Naive thymus-derived CD4-positive, alpha-beta T cell (primary cell): ENCODE results near the gene PITPNM2. TPM values are rescaled to one million over a fixed set of nuclear protein-coding genes. Genes with fewer than 3 reads are reported as not detected.

ENCODE experiments used
- ATAC-seq: fragments of 150-1000 bp; cut with Tn5 transposase; 2 replicates; pipeline ENCODE4 v1.10.0; 2021; ENCODE audit warnings: mild to moderate bottlenecking, moderate library complexity
- CTCF ChIA-PET: fragments of 350-600 bp; sonication (Branson Sonifier 250); formaldehyde crosslinking; loops from one replicate; lab custom pipeline; 2021; ENCODE audit warnings: antibody characterized with exemption; lab: Charles Lee
- POLR2A ChIA-PET: fragments of 350-600 bp; sonication (Branson Sonifier 250); formaldehyde crosslinking; loops from one replicate; lab custom pipeline; 2021; ENCODE audit warnings: antibody characterized with exemption, inconsistent platforms; lab: Charles Lee
- DNase-seq, 9 donors: peaks; one replicate each; pipeline versions ENCODE4 v3.0.0 to v3.0.0-alpha.2; 2020 to 2022; ENCODE audit warnings: mixed read lengths in 1 of 9
- H3K27ac ChIP-seq: one replicate; pipeline ENCODE4 v1.7.0; 2013; ENCODE audit warnings: mild to moderate bottlenecking, low read depth, low read length, moderate library complexity
- H3K27me3 ChIP-seq, 2 donors: one replicate each; pipeline ENCODE4 v1.7.0; 2013; ENCODE audit warnings: low read length in 2 of 2, mild to moderate bottlenecking in 2 of 2, moderate library complexity in 2 of 2; ENCODE audit not compliant: control insufficient read depth in 2 of 2, insufficient read depth in 2 of 2
- H3K36me3 ChIP-seq, 3 experiments: 1 replicate in 2 of 3; 2 replicates in 1 of 3; pipeline ENCODE4 v1.7.0; 2013; ENCODE audit warnings: low read length in 3 of 3, mild to moderate bottlenecking in 3 of 3, moderate library complexity in 1 of 3; ENCODE audit not compliant: insufficient read depth in 3 of 3, control insufficient read depth in 2 of 3
- H3K4me1 ChIP-seq, 2 donors: one replicate each; pipeline ENCODE4 v1.7.0; 2013; ENCODE audit warnings: low read length in 2 of 2, mild to moderate bottlenecking in 2 of 2, moderate library complexity in 1 of 2; ENCODE audit not compliant: control insufficient read depth in 2 of 2, insufficient read depth in 2 of 2
- H3K4me3 ChIP-seq: 2 replicates; pipeline ENCODE4 v1.7.0; 2013; ENCODE audit warnings: mild to moderate bottlenecking, low read length
- H3K9me3 ChIP-seq, 3 experiments: 1 replicate in 2 of 3; 2 replicates in 1 of 3; pipeline ENCODE4 v1.7.0; 2013; ENCODE audit warnings: low read length in 3 of 3; ENCODE audit not compliant: control insufficient read depth in 2 of 3
- H3K27ac Mint-ChIP-seq, 9 donors: one replicate each; pipeline ENCODE4 v1.8.0; 2020 to 2022; ENCODE audit warnings: mixed read lengths in 9 of 9, mild to moderate bottlenecking in 8 of 9, moderate library complexity in 5 of 9, inconsistent platforms in 2 of 9
- H3K27me3 Mint-ChIP-seq, 5 donors: one replicate each; pipeline ENCODE4 v1.8.0; 2021 to 2022; ENCODE audit warnings: mixed read lengths in 5 of 5, mild to moderate bottlenecking in 1 of 5
- H3K36me3 Mint-ChIP-seq, 5 donors: one replicate each; pipeline ENCODE4 v1.8.0; 2020 to 2022; ENCODE audit warnings: mixed read lengths in 5 of 5, mild to moderate bottlenecking in 3 of 5, inconsistent platforms in 1 of 5
- H3K4me1 Mint-ChIP-seq, 7 donors: one replicate each; pipeline ENCODE4 v1.8.0; 2020 to 2022; ENCODE audit warnings: mixed read lengths in 7 of 7, mild to moderate bottlenecking in 3 of 7, inconsistent platforms in 1 of 7
- H3K4me3 Mint-ChIP-seq, 10 donors: one replicate each; pipeline ENCODE4 v1.8.0; 2020 to 2022; ENCODE audit warnings: mild to moderate bottlenecking in 10 of 10, mixed read lengths in 10 of 10, moderate library complexity in 6 of 10, inconsistent platforms in 2 of 10
- H3K9me3 Mint-ChIP-seq, 11 donors: one replicate each; pipeline ENCODE4 v1.8.0; 2020 to 2022; ENCODE audit warnings: mixed read lengths in 11 of 11, mild to moderate bottlenecking in 4 of 11, inconsistent platforms in 1 of 11, moderate library complexity in 1 of 11
- intact Hi-C, 2 donors: fragments of 100-400 bp; cut with micrococcal nuclease; formaldehyde crosslinking; loops; one replicate each; pipeline ENCODE4 v1.15.1; 2023
- polyA plus RNA-seq, 2 donors: library from polyadenylated mRNA; unstranded; fragments of 300-500 nt; fragmentation: Illumina TruSeq; gene quantifications; one replicate each; pipeline ENCODE4 v1.2.3, GENCODE V29; 2021
- total RNA-seq, 6 experiments: library from RNA in 5 of 6; stranded (reverse) in 5 of 6; gene quantifications; 1 replicate in 5 of 6; 2 replicates in 1 of 6; pipeline ENCODE4 v1.2.3 and lab custom pipeline; 2021 to 2026

The PITPNM2 gene
- total and polyA plus RNA-seq, 7 experiments from 2014 or later, result 2.9 to 65.3 (median 48.2) TPM

DNA sequence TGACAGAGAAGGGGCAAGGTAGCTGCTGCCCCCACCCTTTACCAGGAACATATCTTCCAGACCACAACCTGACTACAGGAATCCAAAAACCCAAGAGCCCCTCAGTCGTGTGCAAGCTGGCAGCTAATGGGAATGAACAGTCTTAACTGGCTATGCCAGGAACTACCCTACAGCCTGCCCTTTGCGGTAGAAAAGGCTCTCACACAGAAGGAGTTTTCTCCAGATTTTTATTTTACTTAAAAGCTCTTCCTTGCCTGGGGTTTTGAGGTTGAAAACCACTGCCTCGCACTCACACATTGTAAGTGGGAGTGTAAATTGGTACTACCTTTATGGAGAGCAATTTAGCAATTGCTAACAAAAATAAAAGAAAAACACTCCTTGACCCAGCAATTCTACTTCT is 28.3 kb downstream of the PITPNM2 start:
- Mint-ChIP-seq H3K4me1 (peaks cover 36 to 75% (median 72%) of the 10 kb centered on the region in 7 donors), H3K27me3 (no peaks in the 10 kb centered on the region), H3K9me3 (peaks cover 0 to 3% (median 0%) of the 10 kb centered on the region in 11 donors), H3K4me3 (peak overlapping the region; percentile 49 to 83 (median 72)), H3K36me3 (peaks cover 0 to 9% (median 6%) of the 10 kb centered on the region in 5 donors), H3K27ac (peak overlapping the region; percentile 61 to 100 (median 97))
- no peak overlapping the region for H3K4me3 ChIP-seq
- intact Hi-C loops, result no loop called here
- POLR2A ChIA-PET, result interaction anchor here (0.6 to 7.0 kb wide), 10 partner anchors 9 to 141 kb away, joined by 3 to 97 read pairs (median 6); partner anchors contain the start of genes MPHOSPH9, MTRFR and PITPNM2
- no peaks in the 10 kb centered on the region for H3K9me3 ChIP-seq
- H3K36me3 ChIP-seq, result no peaks in the 10 kb centered on the region
- ATAC-seq (no peak), DNase-seq (peak in 2 of 9 donors; percentile 9 to 28)
- H3K4me1 ChIP-seq, result peaks cover 3 to 50% of the 10 kb centered on the region in 2 donors
- CTCF ChIA-PET, result interaction anchor here (1.2 to 1.7 kb wide), 3 partner anchors 12 to 48 kb away, joined by 3 to 6 read pairs (median 6); partner anchors contain the start of gene PITPNM2
- no peaks in the 10 kb centered on the region for H3K27me3 ChIP-seq
- peak overlapping the region; percentile 71 for H3K27ac ChIP-seq

DNA sequence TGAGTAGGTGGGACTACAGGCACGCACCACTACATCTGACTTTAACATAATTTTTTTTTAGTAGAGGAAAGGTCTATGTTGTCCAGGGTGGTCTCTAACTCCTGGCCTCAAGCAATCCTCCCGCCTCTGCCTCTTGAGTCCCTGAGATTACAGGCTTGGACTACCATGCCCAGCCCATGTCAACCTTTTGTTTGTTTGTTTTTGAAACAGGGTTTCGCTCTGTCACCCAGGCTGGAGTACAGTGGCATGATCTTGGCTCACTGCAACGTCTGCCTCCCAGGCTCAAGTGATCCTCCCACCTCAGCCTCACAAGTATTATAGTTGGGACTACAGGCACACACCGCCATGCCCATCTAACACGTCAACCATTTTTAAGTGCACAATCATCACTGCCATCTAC is 29.2 kb downstream of the PITPNM2 start:
- Mint-ChIP-seq H3K4me3 (peak overlapping the region in 9 of 10 donors; percentile 49 to 83 (median 70)), H3K4me1 (peaks cover 36 to 78% (median 73%) of the 10 kb centered on the region in 7 donors), H3K27me3 (no peaks in the 10 kb centered on the region), H3K36me3 (peaks cover 0 to 13% (median 6%) of the 10 kb centered on the region in 5 donors), H3K9me3 (peaks cover 0 to 3% (median 0%) of the 10 kb centered on the region in 11 donors), H3K27ac (peak overlapping the region; percentile 61 to 100 (median 97))
- ChIA-PET CTCF (interaction anchor here (0.9 to 1.9 kb wide), 2 partner anchors 15 to 46 kb away, joined by 3 to 15 read pairs; no protein-coding TSS in a partner anchor), POLR2A (interaction anchor here (0.8 to 7.0 kb wide), 12 partner anchors 11 to 147 kb away, joined by 3 to 97 read pairs (median 8); partner anchors contain the start of genes MPHOSPH9, MTRFR, OGFOD2 and PITPNM2)
- H3K27me3 ChIP-seq, result no peaks in the 10 kb centered on the region
- no peaks in the 10 kb centered on the region for H3K9me3 ChIP-seq
- no peak for ATAC-seq
- H3K4me1 ChIP-seq, result peaks cover 3 to 57% of the 10 kb centered on the region in 2 donors
- no peak overlapping the region for H3K4me3 ChIP-seq
- peak overlapping the region; percentile 71 for H3K27ac ChIP-seq
- no peaks in the 10 kb centered on the region for H3K36me3 ChIP-seq
- no peak for DNase-seq
- intact Hi-C loops, result loop anchor here in 1 of 2 donors (2.0 kb wide), 1 partner anchor 15 kb away; no protein-coding TSS in a partner anchor

DNA sequence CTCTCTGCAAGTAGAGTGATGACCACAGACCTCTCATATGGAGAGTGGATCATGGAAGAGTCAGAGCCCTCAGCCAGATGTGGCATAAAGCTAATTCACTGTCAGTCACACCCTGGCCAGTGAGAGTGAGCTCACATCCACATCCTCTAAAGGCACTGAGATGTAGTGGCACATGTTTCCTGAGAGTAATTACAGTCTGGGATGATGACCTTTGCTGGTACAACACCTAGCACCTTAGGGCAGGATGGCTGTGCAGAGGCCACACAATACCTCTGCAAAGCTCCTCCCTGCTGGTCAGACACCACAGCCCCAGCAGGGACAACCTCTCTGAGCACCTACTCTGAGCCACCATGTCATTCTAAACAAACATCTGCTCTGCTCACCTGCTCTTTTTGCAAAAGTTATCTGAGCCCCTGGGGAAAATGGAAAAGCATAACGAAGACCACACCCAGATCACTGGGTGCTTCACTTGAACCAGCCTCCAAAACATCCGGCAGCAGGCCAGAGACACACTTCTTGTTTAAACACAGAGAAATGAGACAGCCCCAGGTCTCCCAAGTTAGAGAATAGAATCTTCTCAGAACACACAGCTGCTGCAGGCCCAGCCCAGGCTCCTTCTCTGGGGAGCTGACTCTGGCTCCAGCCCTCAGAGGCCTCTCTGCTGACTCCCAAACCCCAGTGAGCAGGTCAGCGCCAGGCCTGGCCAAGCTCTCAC is 30.3 kb downstream of the PITPNM2 start:
- peak overlapping the region; percentile 91 to 100 (median 96) for H3K27ac Mint-ChIP-seq
- Histone ChIP-seq H3K4me3 (no peak overlapping the region), H3K27ac (peak overlapping the region; percentile 71), H3K36me3 (no peaks in the 10 kb centered on the region), H3K27me3 (no peaks in the 10 kb centered on the region), H3K9me3 (no peaks in the 10 kb centered on the region), H3K4me1 (peaks cover 3 to 68% of the 10 kb centered on the region in 2 donors)
- ATAC-seq, result peak; percentile 60
- H3K27me3 Mint-ChIP-seq, result no peaks in the 10 kb centered on the region
- H3K9me3 Mint-ChIP-seq, result no peaks in the 10 kb centered on the region
- peak in 7 of 9 donors; percentile 27 to 76 (median 67) for DNase-seq
- peaks cover 40 to 81% (median 75%) of the 10 kb centered on the region in 7 donors for H3K4me1 Mint-ChIP-seq
- ChIA-PET POLR2A (interaction anchor here (0.7 to 7.0 kb wide), 21 partner anchors 12 to 353 kb away, joined by 3 to 97 read pairs (median 5); partner anchors contain the start of genes MPHOSPH9, MTRFR, OGFOD2 and PITPNM2), CTCF (interaction anchor here (0.6 to 1.9 kb wide), 7 partner anchors 12 to 183 kb away, joined by 3 to 15 read pairs (median 3); partner anchors contain the start of gene PITPNM2)
- H3K36me3 Mint-ChIP-seq, result peaks cover 0 to 13% (median 6%) of the 10 kb centered on the region in 5 donors
- H3K4me3 Mint-ChIP-seq, result peak overlapping the region; percentile 66 to 83 (median 73)
- intact Hi-C loops, result loop anchor here (1.0 to 2.0 kb wide), 6 partner anchors 12 to 45 kb away; partner anchors contain the start of gene PITPNM2 (in 1 of the 2)

DNA sequence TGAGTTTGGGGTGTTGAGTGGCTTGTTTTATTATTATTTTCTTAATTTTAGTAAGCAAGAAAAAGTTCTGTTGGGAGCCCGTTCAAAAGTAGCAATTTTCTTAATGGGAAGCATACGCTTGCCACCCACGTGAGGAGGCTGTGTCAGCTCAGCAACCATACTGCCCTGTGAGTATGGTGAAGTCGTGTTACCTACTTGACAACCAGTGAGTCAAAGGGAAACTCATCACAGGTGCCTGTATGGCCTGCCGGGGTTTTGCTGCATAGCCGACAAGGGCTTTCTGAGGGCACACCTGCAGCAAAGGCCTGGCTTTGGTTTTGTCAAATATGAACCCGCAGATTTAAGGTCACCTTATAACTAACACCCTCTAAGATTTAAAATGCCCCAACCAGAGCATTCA is 31.1 kb downstream of the PITPNM2 start:
- peak overlapping the region; percentile 39 to 83 (median 70) for H3K4me3 Mint-ChIP-seq
- intact Hi-C loops, result loop anchor here (1.0 to 2.0 kb wide), 6 partner anchors 12 to 45 kb away; partner anchors contain the start of gene PITPNM2 (in 1 of the 2)
- ATAC-seq, result peak; percentile 62

DNA sequence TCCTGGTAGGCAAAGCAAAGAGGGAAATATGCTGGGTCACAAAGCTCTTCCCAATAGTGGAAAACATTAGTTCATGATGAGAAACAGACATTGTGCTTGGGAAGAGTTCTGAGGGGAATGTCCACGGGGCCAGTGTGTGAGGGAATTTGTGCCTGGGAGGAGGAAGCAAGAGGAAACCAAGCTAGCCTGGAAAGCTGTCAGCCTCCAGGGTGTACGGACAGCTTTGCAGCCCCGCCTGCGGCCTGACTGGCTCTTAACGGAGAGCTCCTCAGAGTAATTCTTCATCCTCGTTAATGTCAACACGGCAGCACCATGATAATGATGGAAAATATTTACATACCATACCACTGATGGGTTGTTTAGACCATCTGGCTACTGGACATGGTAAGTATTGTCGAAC is 32.4 kb downstream of the PITPNM2 start:
- peak overlapping the region in 8 of 9 donors; percentile 91 to 100 (median 96) for H3K27ac Mint-ChIP-seq
- peaks cover 3 to 87% of the 10 kb centered on the region in 2 donors for H3K4me1 ChIP-seq

More for the DNA sequence above, 31.1 kb downstream of the PITPNM2 start:
- Mint-ChIP-seq H3K36me3 (peaks cover 0 to 13% (median 8%) of the 10 kb centered on the region in 5 donors), H3K4me1 (peaks cover 48 to 85% (median 79%) of the 10 kb centered on the region in 7 donors), H3K27me3 (no peaks in the 10 kb centered on the region), H3K27ac (peak overlapping the region; percentile 91 to 100 (median 96)), H3K9me3 (no peaks in the 10 kb centered on the region)
- peak in 5 of 9 donors; percentile 5 to 45 (median 32) for DNase-seq
- ChIA-PET CTCF (interaction anchor here (1.1 to 1.9 kb wide), 3 partner anchors 11 to 45 kb away, joined by 3 to 15 read pairs (median 3); partner anchors contain the start of gene PITPNM2), POLR2A (interaction anchor here (0.7 to 7.0 kb wide), 13 partner anchors 12 to 354 kb away, joined by 3 to 97 read pairs (median 4); partner anchors contain the start of genes HIP1R, MPHOSPH9, MTRFR and PITPNM2)
- Histone ChIP-seq H3K36me3 (no peaks in the 10 kb centered on the region), H3K4me1 (peaks cover 3 to 76% of the 10 kb centered on the region in 2 donors), H3K27me3 (no peaks in the 10 kb centered on the region), H3K27ac (peak overlapping the region; percentile 71), H3K9me3 (no peaks in the 10 kb centered on the region), H3K4me3 (no peak overlapping the region)

More for the DNA sequence above, 32.4 kb downstream of the PITPNM2 start:
- ChIA-PET POLR2A (interaction anchor here (0.5 to 7.0 kb wide), 8 partner anchors 10 to 116 kb away, joined by 3 to 97 read pairs (median 64); partner anchors contain the start of genes MPHOSPH9, MTRFR and PITPNM2), CTCF (interaction anchor here (0.6 to 1.6 kb wide), 3 partner anchors 9 to 119 kb away, joined by 4 to 7 read pairs (median 4); no protein-coding TSS in a partner anchor)
- no peak for ATAC-seq
- Mint-ChIP-seq H3K9me3 (no peaks in the 10 kb centered on the region), H3K27me3 (no peaks in the 10 kb centered on the region), H3K4me3 (peak overlapping the region in 3 of 10 donors; percentile 19 to 44 (median 41)), H3K4me1 (peaks cover 48 to 98% (median 91%) of the 10 kb centered on the region in 7 donors), H3K36me3 (peaks cover 0 to 13% (median 8%) of the 10 kb centered on the region in 5 donors)
- H3K27me3 ChIP-seq, result no peaks in the 10 kb centered on the region
- H3K9me3 ChIP-seq, result no peaks in the 10 kb centered on the region
- peak overlapping the region; percentile 33 for H3K27ac ChIP-seq
- H3K4me3 ChIP-seq, result no peak overlapping the region
- no peak for DNase-seq
- intact Hi-C loops, result no loop called here
- no peaks in the 10 kb centered on the region for H3K36me3 ChIP-seq
